ENCODE data around the gene TBC1D3.
"Not testable (repeated sequence)": the region's sequence is repeated elsewhere in the genome, so short reads cannot be mapped to it uniquely, and the experiment has no call there.

TBC1D3 gene

DNA sequence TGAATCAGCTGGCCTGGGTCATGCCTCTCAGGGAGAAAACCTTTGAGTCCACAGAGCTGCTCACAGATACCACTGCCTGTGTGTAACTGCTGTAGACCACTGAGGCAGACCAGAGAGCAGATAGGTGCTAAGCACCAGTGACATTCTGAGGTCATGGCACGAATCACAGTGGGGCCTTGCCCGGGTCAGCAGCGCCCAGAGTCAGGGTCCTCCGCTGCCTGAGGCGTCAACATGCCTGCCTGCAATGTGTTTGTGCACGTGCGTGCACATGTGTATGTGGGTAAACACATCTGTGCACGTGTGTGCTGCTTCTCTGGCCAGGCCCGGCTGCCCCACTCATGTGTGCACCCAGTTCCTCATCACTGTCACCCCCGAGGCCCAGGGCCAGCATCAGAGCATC is at the start of gene TBC1D3:
TBC1D3 (minus strand) TSS at position 101 of the 400 bp plus-strand sequence. CDS start 1,526 bp downstream, outside the sequence.
- in situ Hi-C loops (cut with MboI; ENCODE audit: low sequenced_read_pairs) = not testable (repeated sequence)

DNA sequence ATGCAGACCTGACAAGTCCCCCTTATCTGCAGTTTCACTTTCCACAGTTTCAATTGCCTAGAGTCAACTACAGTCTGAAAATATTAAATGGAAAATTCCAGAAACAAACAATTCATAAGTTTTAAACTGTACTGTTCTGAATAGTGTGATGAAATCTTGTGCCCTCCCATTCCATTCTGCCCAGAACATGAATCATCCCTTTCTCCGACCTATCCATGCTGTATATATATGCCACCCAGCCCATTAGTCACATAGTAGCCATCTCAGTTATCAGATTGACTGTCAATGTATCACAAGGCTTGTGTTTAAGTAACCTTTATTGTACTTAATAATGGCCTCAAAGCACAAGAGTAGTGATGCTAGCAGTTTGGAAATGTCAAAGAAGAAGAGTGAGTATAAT is 40.4 kb upstream of the TBC1D3 start:
- in situ Hi-C loops (cut with MboI; ENCODE audit: low sequenced_read_pairs) = not testable (repeated sequence)

DNA sequence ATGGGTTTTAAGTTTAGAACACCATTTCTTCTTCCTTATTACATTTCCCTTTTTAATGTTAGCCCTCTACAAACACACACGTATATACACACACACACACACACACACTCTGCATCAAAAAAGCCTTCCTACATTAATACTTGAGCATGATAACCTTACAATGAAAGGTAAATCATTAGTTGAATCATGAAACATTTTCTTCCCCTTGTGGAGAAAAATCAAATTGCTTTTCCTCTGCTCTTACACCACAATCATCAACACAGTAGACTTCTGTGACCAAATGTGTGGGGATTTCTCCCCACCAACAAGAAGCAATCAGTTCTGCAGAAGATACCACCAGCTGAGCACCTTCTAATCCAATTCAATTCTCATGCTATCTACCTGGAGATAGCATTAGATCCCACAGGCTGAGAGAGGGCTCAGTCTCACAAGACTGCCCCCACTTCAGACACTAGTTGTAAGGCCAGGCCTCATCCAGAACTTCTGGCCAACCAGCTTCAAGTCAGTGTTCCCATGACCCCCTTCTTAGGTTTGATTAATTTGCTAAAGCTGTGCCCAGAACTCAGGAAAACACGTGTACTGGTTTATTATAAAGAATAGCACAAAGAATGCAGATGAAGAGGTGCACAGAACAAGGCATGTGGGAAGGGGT is 33.6 kb upstream of the TBC1D3 start:
- in situ Hi-C loops (cut with MboI; ENCODE audit: low sequenced_read_pairs) = not testable (repeated sequence)

DNA sequence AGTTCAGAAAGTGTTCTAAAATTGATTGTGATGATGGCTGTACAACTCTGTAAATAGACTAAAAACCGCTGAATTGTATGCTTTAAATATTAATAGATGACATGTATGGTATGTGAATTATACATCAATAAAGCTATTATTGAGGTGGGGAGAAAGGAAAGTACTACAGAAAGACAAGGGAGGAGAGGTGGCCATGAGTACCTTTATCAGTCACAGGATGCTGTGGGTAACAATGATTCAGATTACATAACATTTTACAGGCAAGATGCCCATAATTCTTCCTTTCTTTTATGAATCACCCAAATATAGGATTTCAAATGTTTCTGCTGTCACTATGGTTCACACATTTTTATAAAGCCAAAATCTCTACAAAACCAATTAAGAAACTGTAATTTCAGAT is 28.5 kb upstream of the TBC1D3 start:
- in situ Hi-C loops (cut with MboI; ENCODE audit: low sequenced_read_pairs) = not testable (repeated sequence)

DNA sequence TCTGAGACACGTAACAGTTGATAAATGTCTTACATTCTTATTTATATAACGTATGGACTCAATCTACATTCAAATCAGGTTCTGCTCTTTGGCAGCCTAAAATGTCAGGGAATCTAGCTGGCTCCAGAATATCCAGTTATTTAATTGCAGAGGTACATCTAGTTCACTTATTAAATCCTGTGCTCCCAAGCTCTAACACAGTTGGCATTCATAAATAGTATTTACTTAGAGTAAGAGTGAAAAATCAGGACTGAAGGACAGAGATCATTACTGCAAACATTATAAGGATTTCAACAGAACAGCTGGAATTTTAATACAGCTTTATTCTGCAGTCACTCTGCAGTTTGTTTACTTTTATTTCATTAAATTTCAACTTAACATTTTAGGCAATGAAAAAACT is 7.9 kb upstream of the TBC1D3 start:
- in situ Hi-C loops (cut with MboI; ENCODE audit: low sequenced_read_pairs) = not testable (repeated sequence)

DNA sequence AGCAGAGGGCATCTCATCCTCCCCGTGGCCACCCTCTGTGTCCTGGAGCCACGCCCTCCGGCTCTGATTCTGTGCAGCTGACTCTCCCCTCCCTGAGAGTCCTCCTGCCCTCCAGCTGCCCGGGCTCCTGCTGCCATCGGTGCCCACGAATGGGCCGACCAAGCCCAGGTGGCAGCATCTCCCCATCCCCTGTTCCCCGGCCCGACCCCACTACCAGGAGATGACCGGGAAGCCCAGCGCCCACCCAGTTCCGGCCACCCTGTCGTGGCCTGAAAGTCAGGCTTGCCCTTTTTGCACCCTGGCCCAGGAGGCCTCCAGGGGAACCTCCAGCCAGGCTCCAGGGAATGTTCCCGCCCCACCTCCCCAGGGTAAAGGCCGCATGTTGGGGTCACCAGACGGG is 57.5 kb downstream of the TBC1D3 start:
- in situ Hi-C loops (cut with MboI; ENCODE audit: low sequenced_read_pairs) = not testable (repeated sequence)

Data from hTERT RPE-1 (cell line).